ENCODE data around the gene PNPO. TPM values are rescaled to one million over a fixed set of nuclear protein-coding genes. Genes with fewer than 3 reads are reported as not detected.

The PNPO gene
- total and polyA plus RNA-seq, 2 of the 8 experiments (the other 6 are each of a cell fraction or from before 2014, with no cell fraction given), result 7.0 to 8.1 TPM

- TF ChIP-seq CBX5 (IDR thresholded peaks at IDR 0.05; ENCODE audit: low read depth, low read length) (no peak), BRCA1 (IDR thresholded peaks at IDR 0.05; ENCODE audit: low read depth, low read length) (no peak), EP300 (IDR thresholded peaks at IDR 0.05; ENCODE audit: borderline replicate concordance in 1 of 2, low read depth in 2 of 2, low read length in 2 of 2) (no peak), NANOG (IDR thresholded peaks at IDR 0.05; ENCODE audit: insufficient read depth, low read depth, low read length, poor library complexity, severe bottlenecking) (no peak), RFX5 (IDR thresholded peaks at IDR 0.05; ENCODE audit: borderline replicate concordance, low read depth, low read length) (no peak)
- TF ChIP-seq, protein P1, sequence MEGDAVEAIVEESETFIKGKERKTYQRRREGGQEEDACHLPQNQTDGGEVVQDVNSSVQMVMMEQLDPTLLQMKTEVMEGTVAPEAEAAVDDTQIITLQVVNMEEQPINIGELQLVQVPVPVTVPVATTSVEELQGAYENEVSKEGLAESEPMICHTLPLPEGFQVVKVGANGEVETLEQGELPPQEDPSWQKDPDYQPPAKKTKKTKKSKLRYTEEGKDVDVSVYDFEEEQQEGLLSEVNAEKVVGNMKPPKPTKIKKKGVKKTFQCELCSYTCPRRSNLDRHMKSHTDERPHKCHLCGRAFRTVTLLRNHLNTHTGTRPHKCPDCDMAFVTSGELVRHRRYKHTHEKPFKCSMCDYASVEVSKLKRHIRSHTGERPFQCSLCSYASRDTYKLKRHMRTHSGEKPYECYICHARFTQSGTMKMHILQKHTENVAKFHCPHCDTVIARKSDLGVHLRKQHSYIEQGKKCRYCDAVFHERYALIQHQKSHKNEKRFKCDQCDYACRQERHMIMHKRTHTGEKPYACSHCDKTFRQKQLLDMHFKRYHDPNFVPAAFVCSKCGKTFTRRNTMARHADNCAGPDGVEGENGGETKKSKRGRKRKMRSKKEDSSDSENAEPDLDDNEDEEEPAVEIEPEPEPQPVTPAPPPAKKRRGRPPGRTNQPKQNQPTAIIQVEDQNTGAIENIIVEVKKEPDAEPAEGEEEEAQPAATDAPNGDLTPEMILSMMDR (IDR thresholded peaks at IDR 0.05; ENCODE audit: control extremely low read depth in 1 of 3, insufficient read depth in 1 of 3, low read depth in 1 of 3, low read length in 3 of 3), result no peak
- TF ChIP-seq, protein P2, sequence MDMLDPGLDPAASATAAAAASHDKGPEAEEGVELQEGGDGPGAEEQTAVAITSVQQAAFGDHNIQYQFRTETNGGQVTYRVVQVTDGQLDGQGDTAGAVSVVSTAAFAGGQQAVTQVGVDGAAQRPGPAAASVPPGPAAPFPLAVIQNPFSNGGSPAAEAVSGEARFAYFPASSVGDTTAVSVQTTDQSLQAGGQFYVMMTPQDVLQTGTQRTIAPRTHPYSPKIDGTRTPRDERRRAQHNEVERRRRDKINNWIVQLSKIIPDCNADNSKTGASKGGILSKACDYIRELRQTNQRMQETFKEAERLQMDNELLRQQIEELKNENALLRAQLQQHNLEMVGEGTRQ (IDR thresholded peaks at IDR 0.05; ENCODE audit: low read length), result no peak
These were observed 56.2 kb downstream of the PNPO start (continued) for GRCh38 chr17:47997586-47997985.

Data from H1 (cell line).